ENCODE data around the gene ADRM1.

The ADRM1 gene

GRCh38 chr20:62326959-62327725, 24.3 kb downstream of the ADRM1 start:
- DNase-seq = no peak

DNA sequence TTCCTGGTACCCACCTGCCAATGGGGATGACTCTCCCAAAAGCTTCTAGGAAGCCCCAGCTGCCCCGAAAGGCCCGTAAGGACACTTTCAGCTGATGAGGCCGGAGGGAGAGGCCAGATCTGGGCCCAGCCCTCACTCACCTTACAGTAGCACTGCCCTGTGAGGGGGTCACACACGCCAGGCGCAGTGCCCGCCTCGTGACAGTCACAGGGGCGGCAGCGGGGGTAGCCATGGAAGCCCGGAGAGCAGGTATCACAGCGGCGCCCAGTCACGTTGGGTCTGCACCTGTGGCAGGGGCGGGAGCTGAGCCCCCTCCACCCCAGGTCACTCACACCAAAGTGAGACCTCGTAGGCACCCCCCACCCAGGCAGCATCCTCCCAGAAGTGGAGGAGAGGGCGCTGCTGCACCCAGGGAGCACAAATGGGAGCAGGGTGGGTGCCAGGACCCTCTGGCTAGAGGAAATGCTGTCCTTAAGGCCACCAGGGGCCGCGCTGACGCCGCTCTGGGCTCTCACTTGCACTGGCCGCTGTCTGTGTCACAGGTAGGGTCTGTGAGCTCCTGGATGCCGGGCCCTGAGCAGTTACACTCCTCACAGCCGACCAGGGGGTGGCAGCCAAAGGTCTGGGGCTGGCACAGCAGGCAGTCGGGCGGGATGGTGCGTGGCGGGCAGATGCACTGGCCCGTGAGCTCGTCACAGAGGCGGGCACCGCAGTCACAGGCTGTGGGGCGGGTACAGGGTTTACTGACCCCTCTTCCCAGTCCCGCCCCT, 25.1 kb downstream of the ADRM1 start:
- no peak for DNase-seq

GRCh38 chr20:62328684-62329388, 26.0 kb downstream of the ADRM1 start:
- DNase-seq = no peak

DNA sequence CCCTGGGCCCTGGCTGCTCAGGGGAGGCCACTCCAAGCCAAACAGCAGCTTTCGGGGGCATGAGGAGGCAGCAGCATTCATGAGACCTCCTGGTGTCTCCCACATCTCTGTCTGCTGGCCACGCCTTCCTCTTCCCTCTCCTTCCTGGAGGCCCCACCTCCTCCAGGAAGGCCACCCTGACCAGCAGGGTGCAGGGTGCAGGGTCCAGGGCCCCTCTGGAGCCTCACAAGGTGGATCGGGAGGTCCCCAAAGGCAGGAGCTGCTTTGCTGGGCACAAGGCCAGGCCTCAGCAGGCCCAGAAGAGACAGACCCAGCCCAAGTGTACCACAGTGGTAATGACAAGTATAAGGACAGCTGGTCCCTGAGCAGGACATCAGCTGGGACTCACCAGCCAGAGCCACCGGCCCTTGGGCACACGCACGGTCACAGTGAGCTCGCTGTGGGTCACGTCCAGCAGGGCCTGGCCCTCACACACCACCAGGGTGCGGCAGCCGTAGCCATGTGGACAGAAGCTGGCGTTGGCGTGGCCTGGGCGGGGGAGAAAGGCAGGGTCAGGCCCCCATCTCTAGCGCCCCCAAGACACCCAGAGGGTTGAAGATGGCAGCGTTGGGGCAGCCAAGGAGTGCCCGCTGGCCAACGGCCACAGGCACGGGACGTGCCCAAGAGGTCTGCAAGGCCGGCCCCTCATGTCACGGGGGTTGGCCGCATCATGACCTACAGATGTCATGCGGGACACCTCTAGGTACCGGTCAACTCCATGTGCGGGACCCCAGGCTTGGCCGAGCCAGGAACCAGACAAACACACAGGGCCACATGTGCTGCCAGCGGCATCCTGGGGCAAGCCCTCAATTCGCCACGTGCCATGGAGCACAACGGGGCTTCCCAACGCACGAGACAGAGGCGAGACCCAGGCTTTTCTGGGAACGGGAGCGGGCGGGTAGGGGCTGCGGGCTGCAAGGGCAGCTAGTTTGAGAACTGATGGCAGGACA, 26.9 kb downstream of the ADRM1 start:
- no peak for DNase-seq

DNA sequence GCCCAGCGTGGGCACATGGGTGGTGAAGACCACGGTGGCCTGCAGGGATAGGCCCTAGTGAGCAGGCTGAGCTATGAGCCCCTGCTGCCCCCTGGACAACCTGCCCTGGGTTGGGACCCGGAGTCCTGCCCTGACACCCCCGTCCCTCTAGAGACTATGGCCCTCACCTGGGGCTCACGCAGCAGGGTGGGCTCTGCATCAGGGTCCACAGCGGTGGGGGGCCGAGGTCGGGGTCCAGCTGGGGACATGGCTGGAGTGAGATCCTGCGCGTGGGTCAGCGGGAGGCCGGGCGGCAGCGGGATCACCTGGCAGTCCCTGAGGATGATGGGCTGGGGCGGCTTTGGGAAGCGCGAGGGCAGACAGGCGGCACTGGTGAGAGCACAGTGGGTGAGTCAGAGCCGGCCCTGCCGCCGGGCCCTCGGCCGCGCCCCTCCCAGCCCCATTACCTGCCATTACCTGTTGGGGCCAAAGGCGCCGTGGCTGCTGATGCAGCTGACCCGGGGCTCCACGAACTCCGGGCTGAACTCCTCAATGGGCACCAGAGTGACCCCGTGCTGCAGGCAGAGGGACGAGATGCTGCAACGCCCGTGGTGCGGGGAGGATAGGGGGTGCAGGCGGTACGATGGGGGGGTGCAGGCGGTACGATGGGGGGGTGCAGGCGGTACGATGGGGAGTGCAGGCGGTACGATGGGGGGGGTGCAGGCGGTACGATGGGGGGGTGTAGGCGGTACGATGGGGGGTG, 27.9 kb downstream of the ADRM1 start:
- no peak for DNase-seq

GRCh38 chr20:62331347-62331746, 28.6 kb downstream of the ADRM1 start:
- DNase-seq = no peak

- no peak for DNase-seq
These were observed 29.6 kb downstream of the ADRM1 start for GRCh38 chr20:62332421-62332820.

DNA sequence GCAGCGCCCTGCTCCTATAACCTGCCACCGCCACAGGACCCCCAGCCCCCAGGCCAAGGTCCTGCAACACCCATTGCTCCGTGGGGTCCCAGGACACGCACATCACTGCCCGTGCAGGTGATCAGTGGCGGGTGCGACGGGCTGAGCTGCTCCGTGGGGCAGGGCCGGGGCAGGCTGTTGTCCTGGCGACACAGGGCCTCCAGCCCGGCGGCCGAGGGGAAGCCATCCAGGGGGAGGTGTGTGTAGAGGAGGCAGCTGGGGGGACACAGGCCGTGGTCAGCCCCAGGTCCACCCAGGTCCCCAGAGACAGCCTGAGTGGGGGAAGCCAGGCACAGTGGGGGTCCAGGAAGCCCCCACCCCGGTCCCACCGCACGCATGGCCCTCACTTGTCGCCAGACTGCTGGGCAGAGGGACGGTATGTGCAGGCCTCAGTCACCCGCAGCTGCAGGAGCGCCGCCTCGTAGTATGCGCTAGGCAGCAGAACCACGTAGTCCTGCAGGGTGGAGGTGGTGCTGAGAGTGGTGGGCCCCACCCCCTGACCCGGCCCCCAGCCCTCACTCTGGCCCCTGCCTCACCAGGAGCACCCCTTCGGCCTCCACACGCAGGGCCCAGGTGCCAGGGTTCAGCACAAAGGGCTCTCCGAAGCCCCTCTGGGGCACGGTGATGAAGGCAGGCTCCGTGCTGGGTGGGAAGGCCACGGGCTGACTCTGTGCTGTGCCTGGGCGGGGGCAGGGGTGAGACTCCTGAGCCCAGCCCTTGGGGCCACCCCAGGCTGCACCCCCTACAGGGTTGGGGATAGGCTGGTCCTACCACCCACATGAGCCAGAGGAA, 30.4 kb downstream of the ADRM1 start:
- no peak for DNase-seq

- DNase-seq = no peak
These were observed 31.2 kb downstream of the ADRM1 start for GRCh38 chr20:62333820-62334595.

DNA sequence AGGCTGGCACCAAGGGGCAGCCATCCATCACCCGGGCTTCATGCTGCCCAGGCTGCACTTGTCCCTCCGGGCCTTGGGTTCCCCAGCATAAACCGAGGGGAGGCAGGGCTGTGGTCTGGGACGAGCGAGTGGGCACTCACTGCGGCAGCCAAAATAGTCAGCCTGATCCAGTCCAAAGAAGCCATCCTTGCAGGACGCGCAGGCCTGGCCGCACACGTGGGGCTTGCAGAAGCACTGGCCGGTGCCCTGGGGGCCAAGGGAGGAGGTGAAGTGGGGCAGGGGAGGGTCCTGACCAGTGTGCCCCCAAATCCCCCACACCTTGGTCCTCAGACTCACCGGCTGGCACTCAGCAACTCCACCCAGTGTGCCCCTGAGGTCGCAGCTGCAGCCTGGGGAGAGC, 32.1 kb downstream of the ADRM1 start:
- no peak for DNase-seq

GRCh38 chr20:62335532-62335931, 32.7 kb downstream of the ADRM1 start:
- no peak for DNase-seq

GRCh38 chr20:62336329-62336728, 33.5 kb downstream of the ADRM1 start:
- no peak for DNase-seq

DNA sequence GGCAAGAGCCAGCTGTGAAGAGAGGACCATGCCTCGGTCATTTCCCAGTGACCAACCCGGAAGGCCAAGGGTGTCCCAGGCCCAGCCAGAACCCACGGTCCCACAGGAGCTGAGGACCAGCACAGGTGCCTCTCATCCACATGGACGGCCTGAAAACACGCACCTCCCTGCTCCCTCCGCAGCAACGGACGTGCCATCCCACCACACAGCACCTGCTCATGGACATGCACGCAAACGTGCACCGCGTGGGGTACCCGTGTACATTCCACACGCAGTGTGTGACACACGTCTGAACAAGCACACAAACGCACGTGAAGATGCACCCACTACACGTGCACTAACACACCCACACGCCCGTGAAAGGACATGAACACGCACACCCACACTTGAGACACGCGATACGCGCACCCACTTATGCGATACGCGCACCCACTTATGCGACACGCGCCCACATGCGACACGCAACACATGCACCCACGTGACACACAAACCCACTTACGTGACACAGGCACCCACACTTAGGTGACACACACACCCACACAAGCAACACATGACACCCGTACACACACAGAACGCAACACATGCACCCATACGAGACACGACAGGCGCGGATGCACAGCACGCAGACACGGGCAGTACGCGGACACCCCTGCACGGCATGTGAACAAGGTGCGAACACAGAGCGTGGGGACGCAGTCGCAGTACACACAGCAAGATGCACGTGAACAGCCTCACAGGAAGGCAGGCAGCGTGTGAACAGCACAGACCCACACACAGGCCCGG, 34.2 kb downstream of the ADRM1 start:
- DNase-seq = no peak

DNA sequence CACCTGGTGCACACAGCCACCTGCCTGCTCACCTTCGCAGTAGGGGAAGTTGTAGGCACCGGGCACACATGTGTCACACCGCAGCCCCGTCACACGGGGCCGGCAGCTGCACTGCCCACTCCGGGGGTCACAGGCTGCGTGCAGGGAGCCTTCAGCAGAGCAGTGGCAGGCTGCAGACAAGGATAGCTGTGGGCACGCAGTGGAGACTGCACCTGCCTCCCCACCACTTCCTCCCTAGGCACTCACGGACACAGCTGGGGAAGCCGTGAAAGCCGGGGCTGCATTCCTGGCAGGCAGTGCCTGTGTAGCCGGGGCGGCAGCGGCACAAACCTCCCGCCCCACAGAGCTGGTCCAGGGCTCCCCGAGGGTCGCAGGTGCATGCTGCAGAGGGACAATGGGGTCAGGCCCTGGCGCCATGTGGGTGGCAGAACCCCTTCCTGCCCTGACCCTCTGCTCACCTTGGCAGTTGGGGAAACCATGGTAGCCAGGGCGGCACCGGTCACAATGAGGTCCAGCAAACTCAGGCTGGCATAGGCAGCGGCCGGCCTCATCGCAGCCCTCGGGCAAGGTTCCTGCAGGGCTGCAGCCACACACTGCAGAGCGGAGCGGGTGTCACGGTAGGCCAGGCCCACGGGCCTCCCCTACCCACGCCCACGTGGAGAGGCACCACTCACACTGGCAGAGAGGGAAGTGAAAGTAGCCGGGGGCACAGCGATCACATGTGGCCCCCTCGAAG, 34.9 kb downstream of the ADRM1 start:
- no peak for DNase-seq

GRCh38 chr20:62338294-62338620, 35.5 kb downstream of the ADRM1 start:
- DNase-seq = no peak

DNA sequence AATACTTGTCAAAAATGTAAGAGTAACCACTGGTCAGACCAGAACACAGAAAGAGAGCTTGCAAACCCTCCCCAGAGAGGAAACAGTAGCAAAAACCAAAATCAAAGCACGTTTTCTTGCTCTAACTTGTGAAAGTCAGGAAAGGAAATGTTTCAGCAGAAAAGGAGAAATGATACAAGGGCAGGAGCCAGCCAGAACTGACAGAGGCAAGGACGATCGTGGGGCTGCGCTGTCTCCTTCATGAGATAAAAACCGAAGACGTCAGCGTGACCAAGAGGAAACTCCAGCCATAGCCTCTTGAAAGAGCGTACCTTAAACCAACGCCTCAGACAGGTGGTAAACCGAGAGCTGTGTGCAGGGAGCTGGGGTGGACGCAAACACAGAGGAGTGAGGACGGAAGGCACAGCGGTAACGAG, 36.9 kb downstream of the ADRM1 start:
- peak in 1 of 2 donors; percentile 8 for DNase-seq

GRCh38 chr20:62342910-62343309, 40.1 kb downstream of the ADRM1 start:
- DNase-seq = no peak

DNA sequence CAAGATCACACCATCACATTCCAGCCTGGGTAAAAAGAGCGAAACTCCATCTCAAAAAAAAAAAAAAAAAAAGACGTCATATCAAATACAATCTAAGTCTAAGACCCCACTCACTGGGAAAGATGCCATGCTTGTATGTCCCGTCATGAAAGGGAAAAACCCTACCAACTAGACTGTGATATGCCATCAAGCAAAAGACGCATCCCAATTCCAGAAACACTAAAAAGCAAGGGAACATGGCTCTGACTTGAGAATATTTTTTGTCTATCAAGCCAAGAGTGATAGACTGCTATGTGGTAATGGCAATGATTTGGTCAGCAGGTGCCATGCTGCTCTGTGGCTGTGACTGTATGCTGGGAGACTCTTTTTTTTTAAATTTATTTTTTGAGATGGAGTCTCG, 41.3 kb downstream of the ADRM1 start:
- no peak for DNase-seq

GRCh38 chr20:62344782-62345181, 42.0 kb downstream of the ADRM1 start:
- DNase-seq = no peak

Measured in hippocampal formation (tissue), 2 donors.